Measurements from ENCODE around the gene FGF1.

DNA sequence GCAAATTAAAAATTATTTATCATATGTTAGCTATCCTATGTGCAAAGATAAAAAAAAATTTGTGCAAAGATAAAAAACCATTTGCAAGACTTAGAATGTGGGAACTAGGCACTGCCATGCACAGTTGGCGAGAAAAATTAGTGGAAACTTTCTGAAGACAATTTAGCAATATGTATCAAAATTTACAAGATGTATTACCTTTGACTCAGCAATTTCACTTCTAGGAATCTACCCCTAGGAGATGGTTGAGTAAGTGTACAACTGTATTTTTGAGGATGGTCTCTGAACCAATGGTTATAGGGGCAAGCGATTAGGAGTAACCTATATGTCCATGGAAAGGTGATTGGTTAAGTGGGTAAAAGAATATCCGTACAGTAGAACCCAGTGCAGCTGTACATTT, 88.9 kb downstream of the FGF1 start:
- TF ChIP-seq, protein P1, sequence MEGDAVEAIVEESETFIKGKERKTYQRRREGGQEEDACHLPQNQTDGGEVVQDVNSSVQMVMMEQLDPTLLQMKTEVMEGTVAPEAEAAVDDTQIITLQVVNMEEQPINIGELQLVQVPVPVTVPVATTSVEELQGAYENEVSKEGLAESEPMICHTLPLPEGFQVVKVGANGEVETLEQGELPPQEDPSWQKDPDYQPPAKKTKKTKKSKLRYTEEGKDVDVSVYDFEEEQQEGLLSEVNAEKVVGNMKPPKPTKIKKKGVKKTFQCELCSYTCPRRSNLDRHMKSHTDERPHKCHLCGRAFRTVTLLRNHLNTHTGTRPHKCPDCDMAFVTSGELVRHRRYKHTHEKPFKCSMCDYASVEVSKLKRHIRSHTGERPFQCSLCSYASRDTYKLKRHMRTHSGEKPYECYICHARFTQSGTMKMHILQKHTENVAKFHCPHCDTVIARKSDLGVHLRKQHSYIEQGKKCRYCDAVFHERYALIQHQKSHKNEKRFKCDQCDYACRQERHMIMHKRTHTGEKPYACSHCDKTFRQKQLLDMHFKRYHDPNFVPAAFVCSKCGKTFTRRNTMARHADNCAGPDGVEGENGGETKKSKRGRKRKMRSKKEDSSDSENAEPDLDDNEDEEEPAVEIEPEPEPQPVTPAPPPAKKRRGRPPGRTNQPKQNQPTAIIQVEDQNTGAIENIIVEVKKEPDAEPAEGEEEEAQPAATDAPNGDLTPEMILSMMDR (IDR thresholded peaks at IDR 0.05), result no peak
- TF ChIP-seq EZH2 (IDR thresholded peaks at IDR 0.05) (no peak), EZH2phosphoT487 (IDR thresholded peaks at IDR 0.05) (no peak)
